ENCODE measurements around the gene CYP20A1.
"Not testable (repeated sequence)": the region's sequence is repeated elsewhere in the genome, so short reads cannot be mapped to it uniquely, and the experiment has no call there.

DNA sequence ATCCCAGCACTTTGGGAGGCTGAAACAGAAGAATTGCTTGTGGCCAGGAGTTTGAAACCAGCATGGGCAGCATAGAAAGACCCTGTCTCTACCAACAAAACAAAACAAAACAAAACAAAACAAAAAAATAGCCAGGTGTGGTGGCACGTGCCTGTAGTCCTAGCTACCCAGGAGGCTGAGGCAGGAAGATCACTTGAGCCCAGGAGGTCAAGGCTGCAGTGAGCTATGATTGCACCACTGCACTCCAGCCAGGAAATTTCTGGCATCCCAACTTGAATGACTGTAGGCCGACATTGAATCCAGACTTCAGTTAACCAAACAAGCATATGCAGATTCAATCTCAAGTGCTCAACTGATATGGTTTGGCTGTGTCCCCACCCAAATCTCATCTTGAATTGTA lies 9.1 kb upstream of the CYP20A1 start:
- TF ChIP-seq, protein P1, sequence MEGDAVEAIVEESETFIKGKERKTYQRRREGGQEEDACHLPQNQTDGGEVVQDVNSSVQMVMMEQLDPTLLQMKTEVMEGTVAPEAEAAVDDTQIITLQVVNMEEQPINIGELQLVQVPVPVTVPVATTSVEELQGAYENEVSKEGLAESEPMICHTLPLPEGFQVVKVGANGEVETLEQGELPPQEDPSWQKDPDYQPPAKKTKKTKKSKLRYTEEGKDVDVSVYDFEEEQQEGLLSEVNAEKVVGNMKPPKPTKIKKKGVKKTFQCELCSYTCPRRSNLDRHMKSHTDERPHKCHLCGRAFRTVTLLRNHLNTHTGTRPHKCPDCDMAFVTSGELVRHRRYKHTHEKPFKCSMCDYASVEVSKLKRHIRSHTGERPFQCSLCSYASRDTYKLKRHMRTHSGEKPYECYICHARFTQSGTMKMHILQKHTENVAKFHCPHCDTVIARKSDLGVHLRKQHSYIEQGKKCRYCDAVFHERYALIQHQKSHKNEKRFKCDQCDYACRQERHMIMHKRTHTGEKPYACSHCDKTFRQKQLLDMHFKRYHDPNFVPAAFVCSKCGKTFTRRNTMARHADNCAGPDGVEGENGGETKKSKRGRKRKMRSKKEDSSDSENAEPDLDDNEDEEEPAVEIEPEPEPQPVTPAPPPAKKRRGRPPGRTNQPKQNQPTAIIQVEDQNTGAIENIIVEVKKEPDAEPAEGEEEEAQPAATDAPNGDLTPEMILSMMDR (IDR thresholded peaks at IDR 0.05), result not testable (repeated sequence)
- not testable (repeated sequence) for TF ChIP-seq POLR2AphosphoS5 (IDR thresholded peaks at IDR 0.05)

All from breast epithelium (tissue), 3 donors.